GF-D8 (cell line): ENCODE data around the gene BAG5.
A peak's percentile ranks its signal among the peaks of the same experiment; 100 is the strongest.
"Not testable (repeated sequence)": the region's sequence is repeated elsewhere in the genome, so short reads cannot be mapped to it uniquely, and the experiment has no call there.

ENCODE experiments used
- DNase-seq: peaks from one replicate; lab custom pipeline; 2025; lab: John Stamatoyannopoulos, UW

The BAG5 gene

GRCh38 chr14:103534576-103535061 is 27.8 kb downstream of the BAG5 start:
- DNase-seq = no peak

- no peak for DNase-seq
Observed at GRCh38 chr14:103533999-103534575, 28.4 kb downstream of the BAG5 start.

DNA sequence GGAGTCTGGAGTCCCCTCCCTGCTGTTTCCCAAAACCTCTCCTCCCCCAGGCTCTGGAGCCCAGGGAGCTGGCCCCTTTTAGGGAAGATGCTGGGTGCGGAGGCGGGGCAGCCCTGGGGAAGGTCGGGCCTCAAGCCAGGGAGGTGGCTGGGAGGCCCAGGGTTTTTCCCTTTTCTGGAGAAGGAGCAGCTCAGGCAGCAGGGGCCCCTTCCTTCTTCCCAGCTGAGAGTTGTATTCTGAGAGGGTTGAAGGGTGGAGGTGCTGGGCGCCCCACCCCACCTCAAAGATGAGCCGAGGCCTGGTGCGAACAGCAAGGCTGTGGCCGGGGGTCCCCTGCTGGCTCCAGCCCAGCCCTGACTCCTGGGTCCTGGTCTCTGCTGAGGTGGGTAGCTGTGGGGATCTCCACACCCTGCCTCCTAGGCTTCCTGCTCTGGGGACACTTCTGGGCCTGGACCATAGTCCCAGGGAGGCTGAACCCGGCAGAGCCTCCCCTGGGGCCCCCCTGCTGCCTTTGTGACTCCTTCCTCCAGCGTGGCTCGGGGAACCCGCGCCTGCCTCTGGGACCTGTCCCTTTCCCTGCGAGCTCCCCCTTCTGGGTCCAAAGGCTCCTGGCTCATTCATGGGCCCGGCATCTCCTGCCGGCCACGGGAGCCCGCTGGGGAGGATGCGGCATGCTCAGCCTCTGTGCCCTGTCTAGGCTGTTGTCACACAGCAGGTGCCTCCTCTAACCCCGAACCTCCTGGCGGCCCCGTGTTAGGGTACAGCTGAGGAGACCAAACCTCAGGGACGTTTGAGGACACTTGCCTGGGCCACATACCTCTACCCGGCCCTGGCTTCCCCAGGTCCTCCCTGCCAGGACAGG is 29.1 kb downstream of the BAG5 start:
- no peak for DNase-seq

DNA sequence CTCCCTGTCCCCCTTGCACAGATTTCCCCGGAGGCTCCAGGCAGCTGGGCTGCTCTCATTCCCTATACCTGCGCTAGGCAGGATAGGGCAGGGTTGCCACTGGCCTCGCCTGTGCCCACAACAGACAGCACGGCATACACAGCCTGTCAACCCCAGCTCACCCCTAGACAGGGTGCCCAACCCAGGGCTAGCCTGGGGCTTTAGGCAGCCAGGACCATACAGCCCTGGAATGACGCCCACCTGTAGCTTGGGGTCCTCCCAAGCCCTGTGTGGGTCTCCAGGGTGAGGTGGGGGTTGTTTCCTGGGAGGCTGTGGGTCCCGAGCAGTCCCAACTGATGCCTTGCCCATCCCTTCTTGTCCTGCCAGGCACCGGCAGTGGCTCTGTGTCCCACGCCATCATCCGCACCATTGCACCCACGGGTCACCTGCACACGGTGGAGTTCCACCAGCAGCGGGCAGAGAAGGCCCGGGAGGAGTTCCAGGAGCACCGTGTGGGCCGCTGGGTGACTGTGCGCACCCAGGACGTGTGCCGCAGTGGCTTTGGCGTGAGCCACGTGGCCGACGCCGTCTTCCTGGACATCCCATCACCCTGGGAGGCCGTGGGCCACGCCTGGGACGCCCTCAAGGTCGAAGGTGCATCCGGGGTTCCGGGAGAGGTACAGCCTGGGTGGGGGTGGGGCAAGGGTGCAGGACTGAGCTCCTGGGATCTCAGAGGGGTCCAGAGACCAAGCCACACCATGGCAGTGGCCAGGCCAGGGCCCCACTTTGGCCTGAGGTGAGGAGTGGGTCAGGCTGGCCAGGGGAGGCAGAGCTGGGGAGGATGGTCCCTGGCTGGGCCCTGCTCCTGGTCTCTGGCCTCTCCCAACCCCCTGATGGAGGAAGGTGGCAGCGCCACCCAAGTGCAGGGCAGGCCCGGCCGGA is 30.0 kb downstream of the BAG5 start:
- no peak for DNase-seq

DNA sequence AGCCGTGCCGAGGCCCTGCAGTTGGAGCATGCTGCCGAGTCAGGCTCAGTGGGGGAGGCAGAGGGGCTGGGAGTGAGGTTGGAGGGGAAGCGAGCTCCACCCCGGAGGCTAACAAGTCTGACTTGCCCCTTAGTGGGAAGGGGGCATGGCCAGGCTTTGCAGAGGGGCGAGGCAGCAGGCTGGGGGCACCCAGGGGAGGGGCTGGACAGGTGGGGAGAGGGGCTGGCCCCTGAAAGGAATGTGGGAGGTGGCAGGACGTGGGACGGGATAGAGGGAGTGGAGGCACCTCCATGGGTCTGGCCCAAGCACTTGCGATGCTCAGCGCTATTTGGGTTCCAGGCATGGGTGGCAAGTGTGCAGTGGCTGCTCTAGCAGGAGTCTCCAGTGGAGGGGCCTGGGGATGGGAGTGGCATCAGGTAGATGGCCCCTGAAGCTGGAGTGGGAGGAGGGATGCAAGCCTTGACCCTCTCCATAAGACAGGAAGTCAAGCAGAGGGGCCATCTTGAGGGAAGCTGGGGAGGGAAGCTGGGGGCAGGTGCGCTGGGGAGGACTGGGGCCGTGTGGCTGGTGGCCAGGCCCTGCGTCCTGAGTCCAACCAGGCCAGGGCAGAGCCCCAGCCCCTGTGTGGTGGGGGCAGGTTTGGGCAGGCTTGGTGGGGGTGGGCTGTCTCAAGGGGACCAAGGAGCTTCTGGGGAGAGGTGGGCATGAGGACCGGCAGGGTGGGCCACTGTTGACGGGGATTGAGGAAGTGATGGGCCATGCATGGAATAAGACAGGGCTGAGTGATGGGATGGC is 30.8 kb downstream of the BAG5 start:
- DNase-seq = no peak

GRCh38 chr14:103530831-103531230 is 31.6 kb downstream of the BAG5 start:
- no peak for DNase-seq

- DNase-seq = no peak
Observed at GRCh38 chr14:103530390-103530789, 32.1 kb downstream of the BAG5 start.

- DNase-seq = no peak
Observed at GRCh38 chr14:103529383-103530365, 32.8 kb downstream of the BAG5 start.

DNA sequence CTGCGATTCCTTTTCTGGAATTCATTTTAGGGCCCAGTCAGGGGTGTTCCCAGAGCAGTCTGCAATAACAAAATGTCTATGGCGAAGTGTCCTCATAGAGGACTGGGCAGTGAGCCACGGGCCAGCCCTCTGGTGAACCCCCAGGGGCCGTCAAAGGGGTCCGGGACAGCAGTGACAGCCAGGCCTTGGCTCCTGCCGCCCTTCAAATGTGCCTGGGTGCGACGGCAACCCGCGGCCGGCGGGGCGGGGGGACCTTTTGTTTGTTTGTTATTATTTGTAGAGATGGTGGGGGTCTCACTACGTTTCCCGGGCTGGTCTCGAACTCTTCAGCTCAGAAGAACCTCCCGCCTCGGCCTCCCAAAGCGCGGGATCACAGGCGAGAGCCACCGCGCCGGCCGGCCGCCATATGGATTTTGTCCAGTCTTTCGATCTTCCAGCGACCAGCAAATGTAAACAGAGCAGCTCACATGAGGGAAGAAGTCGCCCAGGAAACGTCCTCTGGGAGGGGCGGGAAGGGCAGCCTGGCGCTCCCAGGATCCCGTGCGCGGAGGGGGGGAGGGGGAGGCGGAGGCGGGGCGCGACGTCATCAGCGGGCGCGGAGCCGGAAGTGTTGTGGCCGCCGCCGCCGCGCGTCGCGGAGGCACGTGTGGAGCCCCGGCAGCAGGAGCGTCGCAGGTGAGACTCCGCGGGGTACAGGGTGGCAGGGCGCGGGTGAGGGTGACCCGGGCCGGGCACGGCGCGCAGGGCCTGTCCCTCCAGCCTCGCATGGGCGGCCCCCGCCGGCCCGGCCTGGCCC is 33.7 kb downstream of the BAG5 start, which contains the start of gene TRMT61A:
TSS of gene TRMT61A (plus strand) at position 610 of the 796 bp plus-strand sequence. CDS start 783 bp downstream, outside the sequence.
- DNase-seq = peak; percentile 40

- DNase-seq = no peak
Observed at GRCh38 chr14:103528146-103528586, 34.3 kb downstream of the BAG5 start.

DNA sequence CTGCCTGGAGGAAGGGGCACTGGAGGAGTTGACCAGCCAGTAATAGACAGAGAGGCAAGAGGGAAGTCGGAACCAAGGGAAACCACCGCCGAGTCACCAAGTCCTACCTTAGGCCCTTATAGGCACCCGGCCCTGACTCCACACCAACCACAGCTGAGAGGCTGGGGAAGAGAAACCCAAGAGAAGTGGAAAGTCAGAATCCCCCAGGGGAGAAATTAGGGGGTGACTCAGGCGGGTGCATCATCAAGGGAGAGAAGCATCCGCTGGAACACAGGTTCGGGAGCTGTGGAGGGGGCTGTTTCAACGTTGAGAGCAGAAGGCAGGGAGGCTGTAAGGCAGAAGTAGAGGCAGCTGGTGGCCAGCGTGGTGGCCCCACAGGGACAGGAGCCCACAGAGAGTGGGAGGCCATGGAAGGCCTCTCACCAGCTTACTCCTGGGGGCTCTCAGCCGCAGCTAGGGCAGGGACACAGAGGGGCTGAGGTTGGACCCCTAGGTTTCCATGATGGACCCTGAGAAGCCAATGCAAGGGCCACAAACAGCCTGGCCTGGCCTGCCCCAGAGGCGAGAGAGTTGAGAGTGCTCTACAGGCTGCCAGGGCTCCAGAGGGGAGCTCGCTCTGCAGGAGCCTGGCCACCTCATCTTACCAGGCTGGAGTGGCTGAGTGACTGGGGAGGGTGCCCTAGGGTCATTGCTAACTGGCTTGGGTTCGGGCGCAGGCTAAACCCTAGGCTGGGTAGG is 34.9 kb downstream of the BAG5 start:
- DNase-seq = no peak

DNA sequence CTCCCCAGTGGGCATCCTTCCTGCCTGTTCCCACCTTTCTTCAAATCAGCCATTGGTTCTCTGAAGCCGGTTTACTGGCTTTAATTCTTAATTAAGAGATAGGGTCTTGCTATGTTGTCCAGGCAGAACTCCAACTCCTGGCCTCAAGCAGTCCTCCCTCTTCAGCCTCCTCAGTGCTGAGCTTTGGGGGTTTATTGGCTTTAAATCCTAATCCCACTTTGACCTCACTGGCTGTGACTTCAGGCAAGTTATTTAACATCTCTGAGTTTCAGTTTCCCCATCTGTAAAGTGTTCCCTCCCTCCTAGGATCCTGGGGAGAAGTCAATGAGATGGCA is 35.6 kb downstream of the BAG5 start:
- DNase-seq = no peak

DNA sequence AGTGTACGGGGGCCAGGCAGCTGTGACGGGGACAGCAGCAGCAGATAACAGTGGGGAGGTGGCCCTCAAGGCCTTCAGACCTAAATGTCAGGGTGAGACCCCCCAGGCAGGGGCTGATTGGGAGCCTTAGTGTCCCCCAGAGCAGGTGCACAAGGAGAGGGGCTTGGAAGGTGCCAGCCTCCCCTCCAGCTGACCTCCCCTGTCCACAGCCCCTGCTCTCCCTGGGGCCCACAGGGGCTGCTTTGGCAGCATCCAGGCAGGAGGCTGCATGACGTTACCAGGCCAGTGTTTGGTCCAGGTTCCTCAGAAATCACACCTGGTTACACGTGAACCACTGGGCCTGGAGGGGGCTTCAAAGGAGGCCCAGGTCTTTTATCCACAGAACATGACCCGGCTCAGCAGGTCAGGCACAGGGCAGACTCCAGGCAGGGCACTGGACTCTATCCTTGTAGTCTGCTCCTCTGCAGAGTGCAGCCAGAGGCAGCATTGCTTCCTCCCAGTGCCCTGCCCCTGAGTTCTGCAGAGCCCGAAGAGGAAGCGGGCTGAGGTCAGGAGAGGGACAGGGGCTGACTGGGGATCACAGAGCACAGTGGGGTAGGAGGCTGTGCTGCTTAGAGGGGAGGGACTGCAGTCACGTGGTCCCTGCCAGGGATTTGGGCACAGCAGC is 36.1 kb downstream of the BAG5 start:
- no peak for DNase-seq

DNA sequence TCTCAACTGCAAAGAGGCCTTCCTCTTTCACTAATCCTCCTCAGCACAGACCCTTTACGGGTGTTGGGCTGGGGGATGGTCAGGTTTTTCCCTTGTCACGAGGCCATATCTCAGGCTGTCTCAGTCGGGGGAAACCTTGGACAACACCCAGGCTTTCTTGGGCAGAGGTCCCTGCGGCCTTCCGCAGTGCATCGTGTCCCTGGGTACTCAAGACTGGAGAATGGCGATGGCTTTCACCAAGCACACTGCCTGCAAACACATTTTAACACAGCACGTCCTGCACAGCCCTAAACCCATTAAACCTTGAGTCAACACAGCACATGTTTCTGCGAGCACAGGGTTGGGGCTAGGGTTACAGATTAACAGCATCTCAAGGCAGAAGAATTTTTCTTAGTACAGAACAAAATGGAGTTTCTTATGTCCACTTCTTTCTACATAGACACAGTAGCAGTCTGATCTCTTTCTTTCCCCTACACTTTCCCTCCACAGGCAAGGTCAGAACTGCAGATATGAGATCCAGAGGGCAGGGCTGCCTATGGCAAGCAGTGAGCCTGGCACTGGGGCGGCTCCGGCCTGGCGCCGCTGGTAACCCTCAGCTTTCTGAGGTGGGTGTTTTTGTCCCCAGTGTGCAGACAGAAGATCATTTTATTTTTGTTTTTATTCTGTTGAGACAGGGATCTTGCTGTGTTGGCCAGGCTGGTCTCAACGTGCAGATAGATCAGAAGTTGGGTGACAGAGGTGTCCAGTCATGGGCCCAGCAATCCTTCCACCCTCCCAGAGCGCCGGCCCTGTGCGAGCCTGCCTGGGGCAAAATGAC is 36.8 kb downstream of the BAG5 start:
- not testable (repeated sequence) for DNase-seq

DNA sequence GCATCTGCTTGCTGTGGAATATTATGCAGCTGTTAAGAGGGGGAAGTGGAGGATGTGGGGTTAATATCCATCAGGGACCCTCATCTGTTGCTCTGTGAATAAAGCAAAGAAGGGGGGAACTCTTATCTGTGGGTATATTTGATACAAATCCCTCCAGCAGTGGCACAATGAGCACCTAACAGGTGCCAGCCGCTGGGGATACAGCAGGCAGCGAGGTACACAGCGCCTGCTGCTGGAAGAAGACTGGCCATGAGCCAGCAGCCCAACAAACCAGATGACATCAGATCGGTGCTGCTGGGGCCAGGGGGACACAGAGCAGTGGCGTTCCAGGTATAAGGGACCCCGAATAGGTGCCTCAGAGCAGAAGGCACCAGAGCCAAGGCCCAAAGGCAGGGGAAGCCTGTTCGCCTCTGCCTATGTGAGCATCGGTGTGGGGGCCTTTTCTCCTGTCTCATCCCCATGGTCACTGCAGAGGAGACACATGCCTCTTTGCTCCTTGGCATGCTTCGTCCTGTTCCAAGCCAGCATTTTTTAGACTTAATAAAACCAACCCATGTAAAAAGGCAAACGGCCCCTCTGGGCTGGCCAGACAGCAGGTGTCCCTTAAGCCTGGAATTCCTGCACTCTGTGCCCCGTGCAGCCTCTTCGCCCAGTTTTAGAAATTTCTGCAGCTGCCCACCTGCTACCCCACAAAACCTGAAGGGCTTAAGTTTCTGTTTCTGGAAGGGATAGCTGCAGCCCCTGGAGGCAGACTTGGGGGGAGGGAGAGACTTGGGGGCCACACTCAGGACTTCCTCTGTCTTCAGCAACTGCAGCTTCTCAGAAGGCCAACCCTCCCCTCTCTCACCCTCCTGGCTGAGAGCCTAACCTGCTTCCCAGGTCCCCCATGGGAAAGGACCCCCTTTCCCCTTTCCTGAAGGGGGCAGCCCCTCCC is 38.2 kb downstream of the BAG5 start:
- DNase-seq = no peak

GRCh38 chr14:103523575-103523954 is 38.9 kb downstream of the BAG5 start:
- no peak for DNase-seq
